Glomerular endothelial cell (primary cell): ENCODE data around the gene TFEB. TPM values are rescaled to one million over a fixed set of nuclear protein-coding genes. Genes with fewer than 3 reads are reported as not detected.

ENCODE experiments used
- DNase-seq: peaks from one replicate; pipeline ENCODE4 v3.0.0-alpha.2; 2011; ENCODE audit warnings: low read depth, low spot score; ENCODE audit errors: extremely low read depth
- total RNA-seq: library from RNA; depleted of rRNA; stranded (reverse); fragments of >200 nt; gene quantifications from 2 replicates; pipeline ENCODE4 v1.2.3, GENCODE V29; 2015

TFEB gene
- total RNA-seq, 1 donor from 2014 or later = 4.4 TPM

DNA sequence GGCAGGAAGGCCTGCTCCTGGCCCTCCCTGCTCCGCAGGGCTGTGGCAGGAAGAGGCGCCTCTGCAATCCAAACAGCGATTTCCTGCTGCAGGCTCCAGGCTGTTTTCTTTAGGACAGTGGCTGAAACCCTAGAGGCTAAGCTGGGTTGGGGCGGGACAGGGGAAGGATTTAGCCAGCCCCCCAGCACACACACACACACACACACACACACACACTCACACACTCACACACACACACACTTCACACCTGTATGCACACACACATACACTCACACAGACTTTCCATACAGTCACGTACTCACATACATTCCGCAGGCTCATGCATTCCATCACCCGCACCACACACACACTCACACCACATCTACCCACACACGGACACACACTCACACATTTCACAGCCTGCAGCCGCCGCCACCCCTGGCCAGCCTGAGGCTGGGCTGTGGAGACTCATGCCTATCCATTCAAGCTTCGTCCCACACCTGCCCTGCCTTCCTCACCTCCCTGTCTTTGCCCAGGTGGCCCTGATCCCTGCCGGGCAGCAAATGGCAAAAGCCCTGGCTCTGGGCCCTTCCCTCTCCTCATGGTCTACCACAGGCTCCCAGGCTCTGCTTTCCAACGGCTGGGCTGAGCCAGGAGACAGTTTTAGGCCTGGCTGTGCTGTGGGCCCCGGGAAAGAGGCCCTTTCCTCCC is 79.3 kb downstream of the TFEB start:
- DNase-seq = no peak

GRCh38 chr6:41655646-41656001 is 79.8 kb downstream of the TFEB start:
- no peak for DNase-seq

GRCh38 chr6:41655176-41655575 is 80.2 kb downstream of the TFEB start:
- DNase-seq = no peak

GRCh38 chr6:41654698-41655151 is 80.7 kb downstream of the TFEB start:
- DNase-seq = no peak

DNA sequence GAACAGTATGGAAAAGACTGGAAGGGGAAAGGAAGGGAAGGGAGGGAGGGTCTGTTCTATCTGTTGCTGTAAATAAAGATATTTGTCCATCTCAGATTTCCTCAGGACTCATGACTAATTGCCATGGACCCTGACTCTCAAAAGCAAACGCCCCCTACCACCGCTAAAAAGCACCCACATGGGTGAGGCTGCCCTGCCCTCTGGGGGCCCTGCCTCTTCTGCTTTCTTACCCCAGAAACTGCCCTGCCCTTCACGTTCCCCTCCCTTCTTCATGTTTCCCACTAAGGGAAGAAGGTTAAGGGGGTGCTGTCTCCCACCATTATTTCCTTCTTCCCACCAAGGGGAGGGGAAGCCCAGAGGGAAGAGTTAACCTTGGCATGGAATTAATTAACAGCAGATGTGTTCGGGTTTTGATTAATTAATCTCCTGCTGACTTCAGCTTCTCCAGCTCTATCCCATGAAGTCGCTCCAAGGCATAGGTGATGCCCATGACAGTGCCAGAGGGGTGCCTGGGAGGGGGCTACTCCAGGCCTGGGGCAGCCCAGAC is 81.2 kb downstream of the TFEB start:
- DNase-seq = no peak

GRCh38 chr6:41653691-41654090 is 81.7 kb downstream of the TFEB start:
- no peak for DNase-seq

DNA sequence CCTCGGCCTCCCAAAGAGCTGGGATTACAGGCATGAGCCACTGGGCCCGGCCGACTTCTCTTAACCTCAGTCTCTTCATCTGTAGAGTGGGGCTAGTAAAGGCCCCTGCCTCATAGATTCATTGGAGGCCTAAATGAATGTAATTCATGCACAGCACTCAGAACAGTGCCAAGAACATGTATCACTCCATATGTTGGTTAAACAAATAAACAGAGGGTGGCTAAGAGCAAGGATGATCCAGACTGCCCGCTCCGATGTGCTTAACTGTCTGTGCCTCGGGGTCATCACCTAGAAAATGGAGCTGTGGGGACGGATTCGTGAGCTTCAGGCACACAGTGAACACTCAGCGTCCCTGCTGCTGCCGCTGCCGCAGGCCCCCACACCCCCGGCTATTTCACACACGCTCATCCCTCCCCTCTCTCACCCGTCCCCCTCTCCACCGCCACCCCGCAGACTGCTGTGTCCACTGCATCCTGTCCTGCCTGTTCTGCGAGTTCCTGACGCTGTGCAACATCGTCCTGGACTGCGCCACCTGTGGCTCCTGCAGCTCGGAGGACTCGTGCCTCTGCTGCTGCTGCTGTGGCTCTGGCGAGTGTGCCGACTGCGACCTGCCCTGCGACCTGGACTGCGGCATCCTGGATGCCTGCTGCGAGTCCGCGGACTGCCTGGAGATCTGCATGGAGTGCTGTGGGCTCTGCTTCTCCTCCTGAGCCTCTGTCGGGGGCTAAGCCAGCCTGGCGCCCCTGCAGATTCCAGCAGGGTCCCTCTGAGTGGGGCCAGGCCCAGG is 82.3 kb downstream of the TFEB start:
- DNase-seq = no peak

DNA sequence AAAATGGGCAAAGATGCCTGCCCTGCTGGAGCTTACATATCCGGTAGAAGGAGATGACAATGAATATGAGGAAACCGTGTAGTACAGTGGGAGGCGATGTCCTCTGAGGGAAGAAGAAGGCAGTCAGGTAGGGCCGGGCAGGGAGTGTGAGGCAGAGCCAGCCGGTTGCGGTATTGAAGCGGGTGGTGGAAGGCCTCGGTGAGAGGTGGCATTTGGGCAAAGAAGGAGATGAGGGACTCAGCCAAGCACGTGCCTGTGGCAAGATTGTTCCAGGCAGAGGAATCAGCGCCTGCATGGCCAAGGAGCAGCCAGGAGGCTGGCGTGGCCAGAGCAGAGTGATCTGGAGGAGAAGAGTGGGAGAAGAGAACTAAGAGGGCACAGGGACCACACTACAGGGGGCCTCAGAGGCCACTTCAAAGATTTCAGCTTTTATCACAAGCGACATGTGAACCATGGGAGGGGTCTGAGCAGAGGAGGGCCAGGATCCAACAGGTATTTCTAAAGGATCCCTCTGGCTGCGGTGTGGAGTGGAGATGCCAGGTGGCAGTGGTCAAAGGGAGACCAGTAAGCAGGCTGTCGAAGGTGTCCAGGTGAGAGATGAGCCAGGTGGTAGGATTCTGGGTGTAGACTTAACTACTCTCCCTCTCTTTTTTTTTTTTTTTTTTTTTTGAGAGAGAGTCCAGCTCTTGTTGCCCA is 83.3 kb downstream of the TFEB start:
- DNase-seq = no peak

DNA sequence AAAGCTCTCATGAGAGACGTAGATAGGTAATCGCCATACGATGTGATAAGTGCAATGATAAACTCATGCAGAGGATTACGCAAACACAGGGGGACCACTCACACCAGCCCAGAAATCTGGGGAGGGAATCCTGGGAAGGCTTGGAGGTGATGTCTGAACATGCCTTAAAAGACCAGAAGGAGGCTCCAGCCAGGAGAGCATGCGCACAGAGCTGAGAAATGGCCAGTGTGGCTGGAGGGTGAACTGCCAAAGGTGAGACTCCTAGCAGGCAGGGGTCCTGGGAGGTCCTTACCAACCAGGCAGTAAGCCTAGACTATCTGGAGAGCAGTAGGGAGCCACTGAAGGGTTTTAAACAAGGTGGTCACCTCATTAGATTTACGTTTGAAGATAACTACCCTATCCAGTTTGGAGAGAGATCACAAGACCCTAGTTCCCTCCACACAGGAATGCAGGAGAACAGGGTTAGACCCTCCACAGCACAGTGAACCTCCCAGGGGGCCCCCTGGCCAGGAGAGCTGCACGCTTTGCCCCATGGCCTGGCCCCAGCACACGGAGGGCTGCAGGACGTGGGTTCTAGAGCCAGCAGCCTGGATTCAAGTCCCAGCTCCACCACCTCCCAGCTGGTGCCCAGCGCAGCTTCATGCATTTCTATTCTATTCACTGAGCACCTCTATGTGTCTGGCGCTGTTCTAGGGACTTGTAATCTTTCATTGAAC is 84.0 kb downstream of the TFEB start:
- DNase-seq = no peak

DNA sequence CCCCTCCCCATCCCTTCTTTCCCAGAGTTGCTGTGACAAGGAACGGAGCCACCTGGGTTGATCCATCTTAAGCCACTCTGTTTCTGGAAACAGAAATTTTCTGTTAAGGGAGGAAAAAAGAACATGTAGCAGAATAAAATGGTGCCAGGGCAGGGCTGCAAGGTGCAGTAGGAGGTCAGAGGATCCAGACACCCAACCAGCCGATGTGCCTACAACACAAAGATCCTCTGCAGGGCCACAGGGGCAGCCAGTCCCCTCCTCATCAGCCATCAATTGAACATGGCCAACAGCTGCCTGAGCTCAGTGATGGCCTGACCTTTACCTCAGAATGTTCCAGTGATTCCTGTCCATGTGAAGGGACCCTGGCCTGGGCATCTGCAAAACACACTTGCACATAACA is 85.3 kb downstream of the TFEB start:
- no peak for DNase-seq

DNA sequence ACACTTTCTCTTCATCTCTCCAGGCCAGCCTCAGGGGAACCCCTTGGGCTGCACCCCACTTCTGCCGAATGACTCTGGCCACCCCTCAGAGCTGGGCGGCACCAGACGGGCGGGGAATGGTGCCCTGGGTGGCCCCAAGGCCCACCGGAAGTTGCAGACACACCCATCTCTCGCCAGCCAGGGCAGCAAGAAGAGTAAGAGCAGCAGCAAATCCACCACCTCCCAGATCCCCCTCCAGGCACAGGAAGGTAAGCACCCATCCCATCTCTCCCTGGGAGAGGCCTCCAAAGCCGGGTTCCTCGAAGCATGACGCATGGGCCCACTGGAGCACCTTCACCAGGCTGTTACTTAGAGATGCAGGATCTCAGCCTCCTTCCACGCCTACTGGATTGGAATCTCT is 85.8 kb downstream of the TFEB start:
- DNase-seq = no peak

- DNase-seq = no peak
These were observed 86.5 kb downstream of the TFEB start for GRCh38 chr6:41648921-41649320.

DNA sequence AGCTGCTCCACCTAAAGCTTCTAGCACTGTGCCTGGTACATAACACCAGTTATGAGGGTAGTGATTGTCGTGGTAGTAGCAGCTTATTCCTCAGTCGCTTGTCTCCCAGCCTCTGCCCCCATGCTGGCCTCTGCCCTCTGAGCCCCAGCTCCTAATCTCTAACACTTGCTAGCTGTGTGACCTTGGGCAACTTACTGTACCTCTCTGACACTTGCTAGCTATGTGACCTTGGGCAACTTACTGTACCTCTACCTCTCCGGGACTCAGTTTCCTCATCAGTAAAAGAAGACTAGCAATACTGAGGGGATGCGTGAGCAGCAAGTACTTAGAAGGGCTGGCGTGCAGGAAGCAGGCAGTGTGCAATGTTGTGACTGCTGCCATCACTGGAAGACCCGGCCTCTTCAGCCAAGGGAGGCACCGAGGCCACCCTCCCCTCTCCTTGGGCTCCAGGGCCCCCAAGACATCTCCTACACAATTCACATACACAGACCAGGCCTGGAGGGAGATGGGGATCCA is 87.3 kb downstream of the TFEB start:
- DNase-seq = no peak

GRCh38 chr6:41647061-41647511 is 88.3 kb downstream of the TFEB start:
- DNase-seq = no peak

DNA sequence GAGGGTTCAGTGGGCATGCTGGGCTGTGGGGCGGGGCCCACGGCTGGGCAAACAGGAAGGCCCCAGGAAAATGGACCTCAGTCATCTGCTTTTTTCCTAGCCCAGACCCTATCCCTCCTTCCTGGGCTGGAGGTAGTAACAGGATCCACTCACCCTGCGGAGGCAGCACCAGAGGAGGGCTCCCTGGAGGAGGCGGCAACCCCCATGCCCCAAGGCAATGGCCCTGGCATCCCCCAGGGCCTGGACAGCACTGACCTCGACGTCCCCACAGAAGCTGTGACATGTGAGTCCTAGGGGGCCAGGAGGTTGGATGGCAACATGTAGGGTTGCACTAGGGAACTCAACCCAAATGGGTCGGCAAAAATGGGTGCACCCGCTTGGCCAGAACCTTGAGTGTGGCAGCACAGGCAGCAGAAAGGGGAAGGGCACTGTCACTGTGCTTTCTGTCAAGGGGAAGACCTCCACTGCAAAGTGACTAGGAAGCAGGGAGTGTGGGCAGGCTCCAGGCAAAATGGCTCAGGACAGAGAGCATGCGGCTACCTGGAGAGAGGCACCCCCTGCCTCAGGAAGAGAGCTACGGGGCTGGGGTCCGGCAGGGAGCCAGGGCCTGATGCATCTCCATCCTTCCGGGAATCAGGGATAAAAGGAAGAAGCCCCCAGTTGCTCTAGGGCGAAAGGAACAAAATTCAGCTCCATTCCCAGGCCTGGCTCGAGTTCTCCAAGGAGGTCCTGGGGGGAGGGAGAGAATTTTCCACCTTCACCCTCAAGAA is 89.2 kb downstream of the TFEB start:
- no peak for DNase-seq

GRCh38 chr6:41645007-41645618 is 90.3 kb downstream of the TFEB start:
- DNase-seq = no peak

DNA sequence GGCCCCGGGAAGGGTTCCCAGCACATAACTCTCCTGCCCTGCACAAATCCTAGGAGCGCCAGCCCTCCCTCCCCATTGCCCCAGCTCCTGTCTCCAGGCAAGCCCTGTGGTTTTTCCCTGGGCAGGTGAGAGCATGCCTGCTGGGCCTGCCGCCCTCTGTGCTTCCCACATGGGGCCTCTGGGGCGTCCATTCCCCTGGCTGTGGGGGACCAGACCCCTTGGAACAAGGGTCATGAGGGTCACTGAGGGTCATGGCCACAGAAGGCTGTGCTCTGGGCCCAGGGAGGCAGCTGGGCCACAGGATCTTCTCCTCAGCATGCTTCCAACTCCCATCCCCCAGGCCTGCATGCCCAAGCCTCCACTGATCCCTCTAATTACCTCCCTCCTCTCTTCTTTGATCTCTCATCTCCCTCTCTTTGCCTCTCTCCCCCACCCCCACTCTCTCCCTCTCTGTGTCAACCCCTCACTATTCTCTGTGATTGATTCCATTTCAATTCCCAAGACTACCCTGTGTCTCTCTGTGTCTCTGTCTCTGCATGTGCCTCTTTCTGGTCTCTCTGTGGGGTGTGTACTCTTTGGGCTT is 91.0 kb downstream of the TFEB start:
- no peak for DNase-seq

- no peak for DNase-seq
These were observed 91.5 kb downstream of the TFEB start for GRCh38 chr6:41643899-41644269.
